Naive thymus-derived CD4-positive, alpha-beta T cell (primary cell): Measurements from ENCODE around the gene CDH24. TPM values are rescaled to one million over a fixed set of nuclear protein-coding genes. Genes with fewer than 3 reads are reported as not detected.

ENCODE experiments used
- ATAC-seq: fragments of 150-1000 bp; cut with Tn5 transposase; 2 replicates; pipeline ENCODE4 v1.10.0; 2021; ENCODE audit warnings: mild to moderate bottlenecking, moderate library complexity
- CTCF ChIA-PET: fragments of 350-600 bp; sonication (Branson Sonifier 250); formaldehyde crosslinking; loops from one replicate; lab custom pipeline; 2021; ENCODE audit warnings: antibody characterized with exemption; lab: Charles Lee
- POLR2A ChIA-PET: fragments of 350-600 bp; sonication (Branson Sonifier 250); formaldehyde crosslinking; loops from one replicate; lab custom pipeline; 2021; ENCODE audit warnings: antibody characterized with exemption, inconsistent platforms; lab: Charles Lee
- DNase-seq, 9 donors: peaks; one replicate each; pipeline versions ENCODE4 v3.0.0 to v3.0.0-alpha.2; 2020 to 2022; ENCODE audit warnings: mixed read lengths in 1 of 9
- H3K27ac ChIP-seq: one replicate; pipeline ENCODE4 v1.7.0; 2013; ENCODE audit warnings: mild to moderate bottlenecking, low read depth, low read length, moderate library complexity
- H3K27me3 ChIP-seq, 2 donors: one replicate each; pipeline ENCODE4 v1.7.0; 2013; ENCODE audit warnings: low read length in 2 of 2, mild to moderate bottlenecking in 2 of 2, moderate library complexity in 2 of 2; ENCODE audit not compliant: control insufficient read depth in 2 of 2, insufficient read depth in 2 of 2
- H3K36me3 ChIP-seq, 3 experiments: 1 replicate in 2 of 3; 2 replicates in 1 of 3; pipeline ENCODE4 v1.7.0; 2013; ENCODE audit warnings: low read length in 3 of 3, mild to moderate bottlenecking in 3 of 3, moderate library complexity in 1 of 3; ENCODE audit not compliant: insufficient read depth in 3 of 3, control insufficient read depth in 2 of 3
- H3K4me1 ChIP-seq, 2 donors: one replicate each; pipeline ENCODE4 v1.7.0; 2013; ENCODE audit warnings: low read length in 2 of 2, mild to moderate bottlenecking in 2 of 2, moderate library complexity in 1 of 2; ENCODE audit not compliant: control insufficient read depth in 2 of 2, insufficient read depth in 2 of 2
- H3K4me3 ChIP-seq: 2 replicates; pipeline ENCODE4 v1.7.0; 2013; ENCODE audit warnings: mild to moderate bottlenecking, low read length
- H3K9me3 ChIP-seq, 3 experiments: 1 replicate in 2 of 3; 2 replicates in 1 of 3; pipeline ENCODE4 v1.7.0; 2013; ENCODE audit warnings: low read length in 3 of 3; ENCODE audit not compliant: control insufficient read depth in 2 of 3
- H3K27ac Mint-ChIP-seq, 9 donors: one replicate each; pipeline ENCODE4 v1.8.0; 2020 to 2022; ENCODE audit warnings: mixed read lengths in 9 of 9, mild to moderate bottlenecking in 8 of 9, moderate library complexity in 5 of 9, inconsistent platforms in 2 of 9
- H3K27me3 Mint-ChIP-seq, 5 donors: one replicate each; pipeline ENCODE4 v1.8.0; 2021 to 2022; ENCODE audit warnings: mixed read lengths in 5 of 5, mild to moderate bottlenecking in 1 of 5
- H3K36me3 Mint-ChIP-seq, 5 donors: one replicate each; pipeline ENCODE4 v1.8.0; 2020 to 2022; ENCODE audit warnings: mixed read lengths in 5 of 5, mild to moderate bottlenecking in 3 of 5, inconsistent platforms in 1 of 5
- H3K4me1 Mint-ChIP-seq, 7 donors: one replicate each; pipeline ENCODE4 v1.8.0; 2020 to 2022; ENCODE audit warnings: mixed read lengths in 7 of 7, mild to moderate bottlenecking in 3 of 7, inconsistent platforms in 1 of 7
- H3K4me3 Mint-ChIP-seq, 10 donors: one replicate each; pipeline ENCODE4 v1.8.0; 2020 to 2022; ENCODE audit warnings: mild to moderate bottlenecking in 10 of 10, mixed read lengths in 10 of 10, moderate library complexity in 6 of 10, inconsistent platforms in 2 of 10
- H3K9me3 Mint-ChIP-seq, 11 donors: one replicate each; pipeline ENCODE4 v1.8.0; 2020 to 2022; ENCODE audit warnings: mixed read lengths in 11 of 11, mild to moderate bottlenecking in 4 of 11, inconsistent platforms in 1 of 11, moderate library complexity in 1 of 11
- intact Hi-C, 2 donors: fragments of 100-400 bp; cut with micrococcal nuclease; formaldehyde crosslinking; loops; one replicate each; pipeline ENCODE4 v1.15.1; 2023
- polyA plus RNA-seq, 2 donors: library from polyadenylated mRNA; unstranded; fragments of 300-500 nt; fragmentation: Illumina TruSeq; gene quantifications; one replicate each; pipeline ENCODE4 v1.2.3, GENCODE V29; 2021
- total RNA-seq, 6 experiments: library from RNA in 5 of 6; stranded (reverse) in 5 of 6; gene quantifications; 1 replicate in 5 of 6; 2 replicates in 1 of 6; pipeline ENCODE4 v1.2.3 and lab custom pipeline; 2021 to 2026

The CDH24 gene
- total and polyA plus RNA-seq, 7 experiments from 2014 or later: 0.30 to 3.7 (median 1.7) TPM

DNA sequence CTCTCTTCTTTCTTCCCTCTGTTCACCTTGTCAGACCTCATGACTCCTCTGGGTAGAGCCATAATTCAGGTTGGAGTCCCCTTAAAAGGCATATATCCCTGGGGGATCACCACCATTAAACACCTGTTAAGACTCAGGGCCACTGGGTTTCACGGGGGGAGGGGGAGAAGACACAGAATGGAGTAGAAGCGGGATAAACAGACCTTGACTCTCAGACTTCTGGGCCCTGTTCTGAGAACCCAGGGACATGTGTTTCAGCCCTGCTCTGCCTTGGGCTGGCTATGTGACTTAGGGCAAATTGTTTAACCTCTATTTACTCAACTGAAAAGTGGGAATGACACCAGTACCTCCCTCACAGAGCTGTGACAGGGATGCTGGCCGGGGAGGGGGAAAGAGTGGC is 4.6 kb downstream of the CDH24 start:
- Histone ChIP-seq H3K36me3 (no peaks in the 10 kb centered on the region), H3K4me3 (no peak overlapping the region), H3K4me1 (peaks cover 7 to 9% of the 10 kb centered on the region in 2 donors), H3K27me3 (no peaks in the 10 kb centered on the region), H3K27ac (no peak overlapping the region), H3K9me3 (no peaks in the 10 kb centered on the region)
- Mint-ChIP-seq H3K9me3 (no peaks in the 10 kb centered on the region), H3K36me3 (peaks cover 0 to 2% (median under 1%) of the 10 kb centered on the region in 5 donors), H3K27me3 (peaks cover 0 to 8% (median 0%) of the 10 kb centered on the region in 5 donors), H3K4me1 (peaks cover 8 to 21% (median 14%) of the 10 kb centered on the region in 7 donors), H3K4me3 (no peak overlapping the region), H3K27ac (peak overlapping the region in 1 of 9 donors; percentile 49)
- ATAC-seq (no peak), DNase-seq (no peak)
- intact Hi-C loops: loop anchor here in 1 of 2 donors (10.0 kb wide), 1 partner anchor 228 kb away; the partner anchor contains the start of gene MRPL52
- ChIA-PET POLR2A (interaction anchor here (1.9 kb wide), 1 partner anchor 45 kb away, joined by 6 read pairs; no protein-coding TSS in a partner anchor), CTCF (interaction anchor here (1.2 to 12.2 kb wide), 4 partner anchors 10 to 67 kb away, joined by 4 to 264 read pairs (median 6); partner anchors contain the start of gene AJUBA)

- peaks cover 8 to 21% (median 14%) of the 10 kb centered on the region in 7 donors for H3K4me1 Mint-ChIP-seq
- Histone ChIP-seq H3K36me3 (no peaks in the 10 kb centered on the region), H3K4me3 (no peak overlapping the region), H3K9me3 (no peaks in the 10 kb centered on the region), H3K27me3 (no peaks in the 10 kb centered on the region), H3K4me1 (peaks cover 7 to 9% of the 10 kb centered on the region in 2 donors), H3K27ac (no peak overlapping the region)
- ChIA-PET POLR2A (interaction anchor here (1.9 kb wide), 1 partner anchor 45 kb away, joined by 6 read pairs; no protein-coding TSS in a partner anchor), CTCF (interaction anchor here (1.9 to 12.2 kb wide), 2 partner anchors 66 to 67 kb away, joined by 5 to 264 read pairs; partner anchors contain the start of gene AJUBA)
- peaks cover 0 to 11% (median 0%) of the 10 kb centered on the region in 5 donors for H3K27me3 Mint-ChIP-seq
- peaks cover 0 to 3% (median 0%) of the 10 kb centered on the region in 11 donors for H3K9me3 Mint-ChIP-seq
- no peak for DNase-seq
- intact Hi-C loops: loop anchor here in 1 of 2 donors (10.0 kb wide), 1 partner anchor 227 kb away; the partner anchor contains the start of gene MRPL52
- H3K27ac Mint-ChIP-seq: no peak overlapping the region
- H3K4me3 Mint-ChIP-seq: no peak overlapping the region
- peaks cover 0 to 4% (median 4%) of the 10 kb centered on the region in 5 donors for H3K36me3 Mint-ChIP-seq
- no peak for ATAC-seq
Measured at GRCh38 chr14:23052182-23052623, 5.1 kb downstream of the CDH24 start.

GRCh38 chr14:23051141-23052057 is 5.9 kb downstream of the CDH24 start:
- no peak for ATAC-seq
- no peaks in the 10 kb centered on the region for H3K27me3 ChIP-seq
- POLR2A ChIA-PET: interaction anchor here (0.8 to 1.9 kb wide), 2 partner anchors 44 to 71 kb away, joined by 3 to 6 read pairs; no protein-coding TSS in a partner anchor
- CTCF ChIA-PET: interaction anchor here (0.6 to 1.9 kb wide), 4 partner anchors 9 to 65 kb away, joined by 3 to 5 read pairs (median 4); no protein-coding TSS in a partner anchor
- Mint-ChIP-seq H3K9me3 (peaks cover 0 to 3% (median 0%) of the 10 kb centered on the region in 11 donors), H3K36me3 (peaks cover 0 to 4% (median 4%) of the 10 kb centered on the region in 5 donors), H3K4me3 (no peak overlapping the region), H3K27me3 (peaks cover 0 to 7% (median 0%) of the 10 kb centered on the region in 5 donors), H3K4me1 (peaks cover 4 to 15% (median 7%) of the 10 kb centered on the region in 7 donors), H3K27ac (no peak overlapping the region)
- H3K4me1 ChIP-seq: peaks cover 2% of the 10 kb centered on the region in 2 donors
- intact Hi-C loops: loop anchor here in 1 of 2 donors (10.0 kb wide), 1 partner anchor 227 kb away; the partner anchor contains the start of gene MRPL52
- no peak overlapping the region for H3K4me3 ChIP-seq
- H3K27ac ChIP-seq: no peak overlapping the region
- no peaks in the 10 kb centered on the region for H3K9me3 ChIP-seq
- H3K36me3 ChIP-seq: no peaks in the 10 kb centered on the region
- DNase-seq: no peak

DNA sequence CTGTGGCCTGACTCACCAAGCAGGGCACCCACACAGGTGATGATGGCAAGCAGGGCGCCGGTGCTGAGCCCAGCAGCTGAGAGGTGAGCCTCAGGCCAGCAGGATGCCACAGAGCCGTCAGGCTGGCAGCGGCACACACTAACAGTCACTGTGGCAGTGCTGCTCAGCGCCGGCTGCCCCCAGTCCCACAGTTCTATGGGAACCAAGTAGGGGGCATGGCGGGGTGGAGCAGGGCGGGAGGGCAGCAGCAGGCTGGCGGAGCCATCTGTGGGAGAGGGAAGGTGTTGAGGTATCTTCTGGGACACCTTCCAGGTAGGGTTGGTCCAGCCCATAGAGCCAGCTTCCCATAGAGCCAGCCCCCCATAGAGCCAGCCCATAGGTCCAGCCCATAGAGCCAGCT is 8.3 kb downstream of the CDH24 start:
- peaks cover 0 to 5% (median 0%) of the 10 kb centered on the region in 5 donors for H3K27me3 Mint-ChIP-seq
- intact Hi-C loops: no loop called here
- CTCF ChIA-PET: interaction anchor here (2.1 kb wide), 1 partner anchor 55 kb away, joined by 10 read pairs; no protein-coding TSS in a partner anchor

DNA sequence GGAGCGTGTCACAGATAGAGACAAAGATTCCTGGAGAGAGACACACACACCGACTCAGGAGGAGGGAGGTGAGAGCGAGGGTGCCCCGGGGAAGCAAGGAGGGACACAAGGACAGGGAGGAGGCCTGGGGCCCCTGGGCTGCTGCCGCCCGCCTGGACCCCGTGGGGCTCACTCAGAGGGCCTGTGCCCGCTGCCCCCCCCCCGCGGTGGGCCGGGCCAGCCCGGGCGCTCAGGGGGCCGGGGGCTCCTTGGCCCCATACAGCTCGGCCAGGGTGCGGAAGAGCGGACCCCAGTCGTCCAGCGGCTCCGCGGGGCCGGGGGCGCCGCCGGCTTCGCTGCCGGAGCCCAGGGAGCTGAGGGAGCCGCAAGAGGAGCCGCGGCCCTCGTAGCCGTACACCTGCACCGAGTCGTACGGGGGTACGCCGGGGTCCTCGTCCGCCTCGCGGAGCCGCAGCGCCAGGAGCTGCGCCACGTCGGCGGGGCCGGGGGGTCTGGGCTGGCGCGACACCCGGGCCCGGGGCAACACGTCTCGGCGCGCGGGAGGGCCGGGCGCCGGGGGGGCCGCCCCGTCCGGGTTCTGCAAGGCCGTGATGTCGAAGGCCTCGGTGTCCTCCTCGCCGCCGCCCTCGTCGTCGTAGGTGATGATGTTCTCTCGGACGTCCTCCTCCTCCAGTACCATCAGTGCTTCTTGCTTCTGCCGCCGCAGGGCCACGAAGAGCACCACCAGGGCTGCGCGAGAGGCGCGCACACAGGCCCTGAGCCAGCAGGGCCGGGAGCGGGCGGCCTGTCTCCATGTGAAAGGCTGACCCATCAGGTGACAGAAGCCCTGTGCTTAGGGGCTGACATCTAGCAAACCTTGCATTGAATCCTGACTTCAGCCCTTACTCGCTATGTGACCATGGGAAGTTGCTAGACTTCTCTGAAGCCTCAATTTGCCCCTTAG is 9.3 kb downstream of the CDH24 start:
- H3K27ac Mint-ChIP-seq: peak overlapping the region in 3 of 9 donors; percentile 29 to 65 (median 39)
- intact Hi-C loops: no loop called here
- H3K4me3 Mint-ChIP-seq: no peak overlapping the region
- H3K36me3 Mint-ChIP-seq: peaks cover 0 to 4% (median 4%) of the 10 kb centered on the region in 5 donors
- H3K4me1 Mint-ChIP-seq: peaks cover 0 to 9% (median 0%) of the 10 kb centered on the region in 7 donors
- no peak for ATAC-seq
- H3K27ac ChIP-seq: no peak overlapping the region
- H3K9me3 ChIP-seq: no peaks in the 10 kb centered on the region
- H3K4me3 ChIP-seq: no peak overlapping the region
- H3K27me3 ChIP-seq: no peaks in the 10 kb centered on the region
- ChIA-PET CTCF (interaction anchor here (0.6 to 2.1 kb wide), 3 partner anchors 54 to 135 kb away, joined by 3 to 10 read pairs (median 3); no protein-coding TSS in a partner anchor), POLR2A (no interaction called here)
- no peaks in the 10 kb centered on the region for H3K4me1 ChIP-seq
- peaks cover 0 to 3% (median 0%) of the 10 kb centered on the region in 11 donors for H3K9me3 Mint-ChIP-seq
- no peak for DNase-seq
- H3K27me3 Mint-ChIP-seq: peaks cover 0 to 5% (median 0%) of the 10 kb centered on the region in 5 donors
- no peaks in the 10 kb centered on the region for H3K36me3 ChIP-seq

More for the DNA sequence above, 8.3 kb downstream of the CDH24 start:
- Mint-ChIP-seq H3K36me3 (peaks cover 0 to 4% (median 4%) of the 10 kb centered on the region in 5 donors), H3K9me3 (peaks cover 0 to 3% (median 0%) of the 10 kb centered on the region in 11 donors), H3K4me1 (peaks cover 0 to 9% (median 0%) of the 10 kb centered on the region in 7 donors), H3K27ac (no peak overlapping the region), H3K4me3 (no peak overlapping the region)
- ATAC-seq (no peak), DNase-seq (no peak)
- Histone ChIP-seq H3K4me1 (no peaks in the 10 kb centered on the region), H3K9me3 (no peaks in the 10 kb centered on the region), H3K4me3 (no peak overlapping the region), H3K36me3 (no peaks in the 10 kb centered on the region), H3K27me3 (no peaks in the 10 kb centered on the region), H3K27ac (no peak overlapping the region)
- POLR2A ChIA-PET: interaction anchor here (0.6 to 1.0 kb wide), 2 partner anchors 10 to 18 kb away, joined by 3 read pairs; no protein-coding TSS in a partner anchor
